ENCODE data around the gene ITCH. TPM values are rescaled to one million over a fixed set of nuclear protein-coding genes. Genes with fewer than 3 reads are reported as not detected.
A peak's percentile ranks its signal among the peaks of the same experiment; 100 is the strongest.
"Not testable (repeated sequence)": the region's sequence is repeated elsewhere in the genome, so short reads cannot be mapped to it uniquely, and the experiment has no call there.

Gene ITCH
- total RNA-seq, 1 experiment from 2014 or later: 38.9 TPM

DNA sequence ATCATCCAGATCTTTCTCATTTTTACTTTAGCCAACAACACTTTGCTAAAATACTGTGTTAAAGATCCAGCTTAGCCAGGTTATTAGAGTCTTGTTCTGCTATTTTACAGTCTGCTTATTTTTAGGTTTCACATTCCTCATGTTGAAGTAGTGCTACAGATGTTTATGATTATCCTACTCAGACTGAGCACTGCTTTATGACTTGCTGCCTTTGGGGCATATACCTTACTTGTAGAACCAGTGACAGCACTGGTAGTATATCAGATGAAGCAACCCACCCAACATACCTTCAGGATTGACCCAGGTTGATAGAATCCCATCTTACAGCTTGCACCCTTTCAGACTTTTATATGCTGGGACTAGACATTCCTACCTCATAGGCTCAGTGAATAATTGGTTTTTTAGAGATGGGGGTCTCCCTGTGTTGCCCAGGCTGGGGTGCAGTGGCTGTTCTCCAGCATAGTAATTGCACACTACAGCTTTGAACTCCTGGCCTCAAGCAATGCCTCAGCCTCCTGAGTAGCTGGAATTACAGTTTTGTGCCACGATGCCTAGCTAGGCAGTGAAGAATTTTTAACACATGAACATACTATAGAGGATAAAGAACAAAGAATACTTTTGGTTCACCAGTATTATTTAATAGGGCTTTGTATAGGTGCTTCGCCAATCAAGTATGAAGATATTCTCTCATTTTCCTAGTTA is 89.4 kb downstream of the ITCH start:
- DNase-seq (ENCODE audit: low read depth): no peak

GRCh38 chr20:34458631-34459030 is 95.6 kb downstream of the ITCH start:
- no peak for DNase-seq (ENCODE audit: low read depth)

DNA sequence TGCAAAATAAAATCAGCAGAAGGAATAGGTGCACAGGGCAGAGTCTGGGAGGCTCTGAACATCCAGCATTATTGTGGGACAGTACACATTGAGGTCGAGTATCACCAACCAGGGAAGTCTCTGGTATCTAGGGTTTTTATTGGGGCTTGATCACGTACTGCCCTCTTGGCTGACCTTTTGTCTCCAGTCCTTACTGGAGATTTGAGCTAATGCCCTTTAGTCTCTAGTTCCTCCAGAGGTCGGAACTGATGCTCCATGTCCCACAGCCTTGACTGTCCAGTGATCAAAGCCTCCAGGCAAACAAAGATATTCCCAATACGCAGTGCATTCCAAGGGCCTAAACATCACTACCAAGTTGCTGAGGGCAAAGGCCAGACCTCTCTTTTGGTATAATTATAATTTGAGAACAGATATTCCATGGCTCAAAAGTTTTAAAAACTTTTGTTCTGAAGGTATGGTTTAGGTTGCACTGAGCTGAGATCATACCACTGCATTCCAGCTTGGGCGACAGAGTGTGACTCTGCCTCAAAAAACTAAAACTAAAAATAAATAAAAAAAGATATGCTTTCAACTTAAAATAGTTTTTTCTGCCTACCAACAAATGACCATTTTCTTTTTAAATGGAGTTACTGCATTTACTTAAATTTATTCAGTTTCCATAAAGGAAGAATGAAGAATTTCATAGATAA is 96.3 kb downstream of the ITCH start:
- no peak for DNase-seq (ENCODE audit: low read depth)

GRCh38 chr20:34461779-34462087 is 98.7 kb downstream of the ITCH start:
- DNase-seq (ENCODE audit: low read depth): no peak

GRCh38 chr20:34468951-34469350 is 105.9 kb downstream of the ITCH start:
- DNase-seq (ENCODE audit: low read depth): peak; percentile 80

GRCh38 chr20:34472246-34472925 is 109.3 kb downstream of the ITCH start:
- DNase-seq (ENCODE audit: low read depth): peak; percentile 84

- peak; percentile 54 for DNase-seq (ENCODE audit: low read depth)
Observed at GRCh38 chr20:34473262-34473883, 110.3 kb downstream of the ITCH start.

- DNase-seq (ENCODE audit: low read depth): peak; percentile 35
Observed at GRCh38 chr20:34475979-34476736, 113.1 kb downstream of the ITCH start.

DNA sequence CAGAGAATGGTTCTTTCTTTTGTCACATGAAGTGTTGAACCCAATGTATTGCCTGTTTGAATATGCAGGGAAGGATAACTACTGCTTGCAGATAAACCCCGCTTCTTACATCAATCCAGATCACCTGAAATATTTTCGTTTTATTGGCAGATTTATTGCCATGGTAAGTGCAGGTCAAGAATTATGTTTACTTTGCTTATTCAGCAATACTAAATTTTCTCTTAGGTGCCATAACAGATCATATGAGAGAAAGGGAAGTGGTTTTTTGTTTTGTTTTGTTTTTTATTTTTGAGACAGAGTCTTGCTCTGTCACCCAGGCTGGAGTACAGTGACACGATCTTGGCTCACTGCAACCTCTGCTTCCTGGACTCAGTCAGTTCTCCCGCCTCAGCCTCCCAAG is 116.6 kb downstream of the ITCH start:
- DNase-seq (ENCODE audit: low read depth): no peak

GRCh38 chr20:34482154-34482553 is 119.1 kb downstream of the ITCH start:
- not testable (repeated sequence) for DNase-seq (ENCODE audit: low read depth)

- not testable (repeated sequence) for DNase-seq (ENCODE audit: low read depth)
Observed at GRCh38 chr20:34483585-34484220, 120.6 kb downstream of the ITCH start.

GRCh38 chr20:34485068-34485634 is 122.1 kb downstream of the ITCH start:
- no peak for DNase-seq (ENCODE audit: low read depth)

DNA sequence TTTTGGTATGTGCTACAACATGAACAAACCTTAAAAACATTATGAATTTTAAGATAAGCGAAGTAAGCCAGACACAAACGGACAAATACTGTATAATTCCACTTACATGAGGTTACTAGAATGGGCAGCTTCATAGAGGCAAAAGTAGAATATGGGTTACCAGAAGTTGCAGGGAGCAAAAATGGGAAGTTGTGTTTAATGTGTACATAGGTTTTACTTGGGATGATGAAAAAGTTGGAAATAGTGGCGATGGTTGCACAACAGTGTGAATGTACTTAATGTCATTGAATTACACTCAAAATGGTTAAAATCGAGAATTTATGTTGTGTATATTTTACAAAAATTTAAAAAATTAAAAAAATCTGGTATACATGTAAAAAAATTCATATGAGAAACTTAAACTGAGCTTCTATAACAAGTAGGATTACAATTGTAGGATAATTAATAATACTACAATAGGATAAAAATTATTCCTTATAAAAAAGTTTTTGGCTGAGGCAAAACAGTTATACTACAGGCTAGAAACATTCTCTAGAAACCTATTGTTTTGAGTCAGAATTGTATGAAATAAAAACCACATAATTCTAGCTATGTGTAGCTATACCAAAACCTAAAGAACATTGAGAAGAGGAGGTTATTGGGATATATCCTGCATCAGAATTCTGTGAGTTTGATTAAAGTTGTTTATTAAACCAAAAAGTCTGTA is 128.3 kb downstream of the ITCH start:
- DNase-seq (ENCODE audit: low read depth): no peak

- DNase-seq (ENCODE audit: low read depth): no peak
Observed at GRCh38 chr20:34491932-34492509, 128.9 kb downstream of the ITCH start.

DNA sequence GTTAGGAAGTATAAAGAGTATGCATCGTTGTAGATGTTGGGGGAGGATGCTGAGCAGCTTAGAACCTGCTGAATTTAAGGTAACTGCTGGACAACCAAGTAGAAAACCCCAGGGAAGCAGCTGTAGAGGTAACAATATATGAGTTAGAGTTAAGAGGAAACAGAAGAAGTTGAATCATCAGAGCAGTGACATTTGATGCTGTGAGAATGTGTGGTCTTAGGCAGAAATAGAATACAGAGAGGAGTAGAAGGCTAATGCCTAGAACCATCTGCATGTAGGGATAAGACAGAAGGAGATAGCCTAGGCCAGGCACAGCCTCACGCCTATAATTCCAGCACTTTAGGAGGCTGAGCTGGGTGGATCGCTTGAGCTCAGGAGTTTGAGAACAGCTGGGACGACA is 130.6 kb downstream of the ITCH start:
- DNase-seq (ENCODE audit: low read depth): peak; percentile 75

DNA sequence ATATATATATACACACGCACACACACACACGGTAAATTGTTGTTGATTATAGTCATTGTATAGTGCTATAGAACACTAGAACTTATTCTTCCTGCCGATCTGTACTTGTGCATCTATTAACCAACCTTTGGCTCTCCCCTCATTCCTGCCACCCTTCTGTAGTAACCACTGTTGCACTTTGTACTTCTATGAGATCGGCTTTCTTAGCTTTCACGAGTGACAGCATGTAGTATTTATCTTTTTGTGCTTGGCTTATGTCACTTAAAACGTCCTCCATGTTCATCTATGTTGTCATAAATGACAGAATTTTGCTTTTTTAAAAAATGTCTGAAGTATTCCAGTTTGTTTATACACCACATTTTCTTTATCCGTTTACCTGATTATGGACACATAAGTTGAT is 132.2 kb downstream of the ITCH start:
- no peak for DNase-seq (ENCODE audit: low read depth)

GRCh38 chr20:34495916-34496315 is 132.8 kb downstream of the ITCH start:
- no peak for DNase-seq (ENCODE audit: low read depth)

DNA sequence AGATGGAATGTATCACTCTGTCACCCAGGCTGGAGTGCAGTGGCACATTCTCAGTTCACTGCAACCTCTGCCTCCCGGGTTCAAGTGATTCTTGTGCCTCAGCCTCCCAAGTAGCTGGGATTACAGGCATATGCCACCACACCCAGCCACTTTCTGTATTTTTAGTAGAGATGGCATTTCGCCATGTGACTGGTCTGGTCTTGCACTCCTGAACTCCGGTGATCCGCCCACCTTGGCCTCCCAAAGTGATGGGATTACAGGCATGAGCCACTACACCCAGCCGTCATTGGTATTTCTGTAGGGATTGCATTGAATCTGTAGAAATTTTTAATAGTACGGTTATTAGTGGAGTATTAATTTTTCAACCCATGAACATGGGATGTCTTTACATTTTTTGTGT is 134.5 kb downstream of the ITCH start:
- not testable (repeated sequence) for DNase-seq (ENCODE audit: low read depth)

- no peak for DNase-seq (ENCODE audit: low read depth)
Observed at GRCh38 chr20:34500823-34501222, 137.8 kb downstream of the ITCH start.

- no peak for DNase-seq (ENCODE audit: low read depth)
Observed at GRCh38 chr20:34506480-34506879, 143.4 kb downstream of the ITCH start.

All from LHCN-M2 (cell line).